Hepatocyte (in vitro differentiated cells): ENCODE results near the gene TLR10.
A peak's percentile ranks its signal among the peaks of the same experiment; 100 is the strongest.

Experiments
- EZH2 ChIP-seq: fragments of 200-600 bp; sonication (generic); IDR thresholded peaks from 2 replicates; pipeline ENCODE4 v1.6.1; 2016; ENCODE audit warnings: antibody characterized with exemption, mild to moderate bottlenecking, borderline replicate concordance
- TF ChIP-seq, protein P1 (sequence below): fragments of 200-600 bp; sonication (generic); IDR thresholded peaks from 2 replicates; pipeline ENCODE4 v1.5.1; 2016; ENCODE audit warnings: antibody characterized with exemption, mild to moderate bottlenecking; ENCODE audit not compliant: poor library complexity

- TF ChIP-seq EZH2, result no peak
- TF ChIP-seq, protein P1, sequence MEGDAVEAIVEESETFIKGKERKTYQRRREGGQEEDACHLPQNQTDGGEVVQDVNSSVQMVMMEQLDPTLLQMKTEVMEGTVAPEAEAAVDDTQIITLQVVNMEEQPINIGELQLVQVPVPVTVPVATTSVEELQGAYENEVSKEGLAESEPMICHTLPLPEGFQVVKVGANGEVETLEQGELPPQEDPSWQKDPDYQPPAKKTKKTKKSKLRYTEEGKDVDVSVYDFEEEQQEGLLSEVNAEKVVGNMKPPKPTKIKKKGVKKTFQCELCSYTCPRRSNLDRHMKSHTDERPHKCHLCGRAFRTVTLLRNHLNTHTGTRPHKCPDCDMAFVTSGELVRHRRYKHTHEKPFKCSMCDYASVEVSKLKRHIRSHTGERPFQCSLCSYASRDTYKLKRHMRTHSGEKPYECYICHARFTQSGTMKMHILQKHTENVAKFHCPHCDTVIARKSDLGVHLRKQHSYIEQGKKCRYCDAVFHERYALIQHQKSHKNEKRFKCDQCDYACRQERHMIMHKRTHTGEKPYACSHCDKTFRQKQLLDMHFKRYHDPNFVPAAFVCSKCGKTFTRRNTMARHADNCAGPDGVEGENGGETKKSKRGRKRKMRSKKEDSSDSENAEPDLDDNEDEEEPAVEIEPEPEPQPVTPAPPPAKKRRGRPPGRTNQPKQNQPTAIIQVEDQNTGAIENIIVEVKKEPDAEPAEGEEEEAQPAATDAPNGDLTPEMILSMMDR, result peak; percentile 58
Observed at GRCh38 chr4:38804654-38805295, 22.0 kb upstream of the TLR10 start, which contains the start of gene TLR1.
